Measurements from ENCODE around the gene ARMCX6.

Gene ARMCX6

DNA sequence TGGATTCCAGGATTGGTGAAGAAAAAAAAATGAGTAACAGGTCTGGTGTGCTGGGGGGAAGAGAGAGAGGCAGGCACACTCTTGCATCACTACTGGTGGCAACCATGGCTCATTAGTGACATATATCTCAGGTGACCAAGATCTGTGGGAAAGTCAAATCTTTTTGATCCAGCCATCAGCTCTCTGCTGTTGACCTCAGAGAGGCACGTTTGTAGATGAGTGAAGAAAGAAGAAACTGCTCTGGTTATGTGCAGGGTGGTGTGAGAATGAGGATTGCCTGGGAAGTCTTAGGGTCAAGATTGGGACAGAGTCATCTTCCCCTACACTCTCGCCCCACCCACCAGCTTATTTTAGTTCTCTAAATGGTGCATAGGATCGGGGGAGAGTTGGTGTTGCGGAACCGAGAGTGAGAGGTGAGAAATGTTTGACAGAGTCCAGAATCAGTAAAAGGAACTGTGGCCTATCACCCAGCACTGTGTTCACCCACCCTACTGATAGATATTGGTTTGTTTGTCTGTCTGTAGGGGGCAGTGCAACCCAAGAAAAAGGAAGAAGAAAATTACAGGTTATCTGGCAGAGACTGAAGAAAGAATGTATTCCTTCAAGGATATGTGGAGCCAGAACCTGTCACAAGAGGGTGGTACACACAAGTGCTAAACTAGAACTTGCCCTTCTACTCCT lies 21.9 kb downstream of the ARMCX6 start:
- in situ Hi-C loops (cut with MboI; ENCODE audit: low pct_unique_long_range_greater_than_20kb, low sequenced_read_pairs, unreplicated experiment), result no loop called here
- TF ChIP-seq, protein P1, sequence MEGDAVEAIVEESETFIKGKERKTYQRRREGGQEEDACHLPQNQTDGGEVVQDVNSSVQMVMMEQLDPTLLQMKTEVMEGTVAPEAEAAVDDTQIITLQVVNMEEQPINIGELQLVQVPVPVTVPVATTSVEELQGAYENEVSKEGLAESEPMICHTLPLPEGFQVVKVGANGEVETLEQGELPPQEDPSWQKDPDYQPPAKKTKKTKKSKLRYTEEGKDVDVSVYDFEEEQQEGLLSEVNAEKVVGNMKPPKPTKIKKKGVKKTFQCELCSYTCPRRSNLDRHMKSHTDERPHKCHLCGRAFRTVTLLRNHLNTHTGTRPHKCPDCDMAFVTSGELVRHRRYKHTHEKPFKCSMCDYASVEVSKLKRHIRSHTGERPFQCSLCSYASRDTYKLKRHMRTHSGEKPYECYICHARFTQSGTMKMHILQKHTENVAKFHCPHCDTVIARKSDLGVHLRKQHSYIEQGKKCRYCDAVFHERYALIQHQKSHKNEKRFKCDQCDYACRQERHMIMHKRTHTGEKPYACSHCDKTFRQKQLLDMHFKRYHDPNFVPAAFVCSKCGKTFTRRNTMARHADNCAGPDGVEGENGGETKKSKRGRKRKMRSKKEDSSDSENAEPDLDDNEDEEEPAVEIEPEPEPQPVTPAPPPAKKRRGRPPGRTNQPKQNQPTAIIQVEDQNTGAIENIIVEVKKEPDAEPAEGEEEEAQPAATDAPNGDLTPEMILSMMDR (IDR thresholded peaks at IDR 0.05; ENCODE audit: extremely low read depth, insufficient read depth, missing control alignments), result peak; percentile 62
- peak; percentile 77 for DNase-seq (ENCODE audit: low spot score)
